ENCODE measurements around the gene GRK2. TPM values are rescaled to one million over a fixed set of nuclear protein-coding genes. Genes with fewer than 3 reads are reported as not detected.

The GRK2 gene
- total and polyA plus RNA-seq, 2 donors (not counting 3 experiments of a cell fraction or from before 2014, with no cell fraction given): 57.9 to 62.3 TPM

GRCh38 chr11:67240576-67241389 is 25.5 kb upstream of the GRK2 start:
- H3K9me1 ChIP-seq (replicated peaks; ENCODE audit: control insufficient read depth, extremely low read depth, insufficient read depth, low read length): no peaks in the 10 kb centered on the region
- peak overlapping the region; percentile 83 for H3K27ac ChIP-seq (ENCODE audit: insufficient read depth, low read depth, low read length)
- ChIA-PET POLR2A (interaction anchor here (0.9 to 1.4 kb wide), 3 partner anchors 13 to 122 kb away, joined by 3 to 4 read pairs (median 3); partner anchors contain the start of genes KDM2A and POLD4), CTCF (interaction anchor here (1.0 to 2.6 kb wide), 7 partner anchors 11 to 161 kb away, joined by 3 to 22 read pairs (median 7); no protein-coding TSS in a partner anchor)
- BruUV-seq (replicated peaks): TSS peak; percentile 60
- H3K4me2 ChIP-seq (ENCODE audit: insufficient read depth, low read length): peak overlapping the region; percentile 81
- H3K4me1 ChIP-seq (ENCODE audit: control insufficient read depth, extremely low read depth, insufficient read depth, low read length): peaks cover 23% of the 10 kb centered on the region
- peak overlapping the region; percentile 94 for H3K9ac ChIP-seq (replicated peaks; ENCODE audit: extremely low read depth, insufficient read depth, low read length)
- peak; percentile 82 for FAIRE-seq
- no peak overlapping the region for H2AFZ ChIP-seq (ENCODE audit: low read depth, low read length)
- H3K4me3 ChIP-seq (replicated peaks in 1 of 3; ENCODE audit: insufficient read depth in 1 of 3, low read depth in 1 of 3, low read length in 3 of 3): peak overlapping the region; percentile 78 to 90 (median 81)
- H4K20me1 ChIP-seq (replicated peaks; ENCODE audit: control insufficient read depth, extremely low read depth, insufficient read depth, low read length): peaks cover 3% of the 10 kb centered on the region
- no peaks in the 10 kb centered on the region for H3K9me3 ChIP-seq (replicated peaks; ENCODE audit: control insufficient read depth, insufficient read depth, low read length)
- dilution Hi-C loops (cut with MboI; ENCODE audit: extremely low pct_ligation_motif_present, low sequenced_read_pairs): no loop called here
- H3K79me2 ChIP-seq (ENCODE audit: control insufficient read depth, insufficient read depth, low read length): peaks cover 46% of the 10 kb centered on the region
- H3K36me3 ChIP-seq (ENCODE audit: control insufficient read depth in 2 of 2, extremely low read depth in 1 of 2, insufficient read depth in 2 of 2, low read length in 2 of 2): peaks cover 6 to 9% of the 10 kb centered on the region in 2 experiments
- no peaks in the 10 kb centered on the region for H3K27me3 ChIP-seq (ENCODE audit: control insufficient read depth in 2 of 2, insufficient read depth in 2 of 2, low read length in 2 of 2)
- peak; percentile 83 for DNase-seq (ENCODE audit: low read depth, low spot score)
- TF ChIP-seq EZH2 (IDR thresholded peaks at IDR 0.05; ENCODE audit: borderline replicate concordance, low read depth, low read length, severe bottlenecking) (no peak), CTCF (IDR thresholded peaks at IDR 0.05; ENCODE audit: extremely low read depth in 1 of 2, insufficient read depth in 1 of 2, low read depth in 1 of 2, low read length in 2 of 2) (no peak), GATA2 (IDR thresholded peaks at IDR 0.05; ENCODE audit: insufficient read depth, insufficient read length, low read depth, low read length) (no peak), MYC (IDR thresholded peaks at IDR 0.05; ENCODE audit: low read depth, low read length) (no peak), FOS (IDR thresholded peaks at IDR 0.05; ENCODE audit: borderline replicate concordance, insufficient read depth, low read length) (no peak), POLR2AphosphoS5 (IDR thresholded peaks at IDR 0.05; ENCODE audit: insufficient read depth, low read depth, low read length) (peak; percentile 17), POLR2A (IDR thresholded peaks at IDR 0.05; ENCODE audit: low read depth, low read length) (no peak), MAX (IDR thresholded peaks at IDR 0.05; ENCODE audit: insufficient read depth, insufficient read length) (peak; percentile 80), JUN (IDR thresholded peaks at IDR 0.05; ENCODE audit: borderline replicate concordance, insufficient read depth, insufficient read length, low read depth) (no peak)
- intact Hi-C loops (cut with micrococcal nuclease): loop anchor here (1.0 to 5.0 kb wide), 4 partner anchors 22 to 159 kb away; partner anchors contain the start of gene KDM2A
